Measurements from ENCODE around the gene CNKSR2. TPM values are rescaled to one million over a fixed set of nuclear protein-coding genes. Genes with fewer than 3 reads are reported as not detected.

The CNKSR2 gene
- total RNA-seq, 1 experiment from 2014 or later, result not detected

- TF ChIP-seq CTCF (IDR thresholded peaks at IDR 0.05 in 2 of 3, conservative IDR thresholded peaks at IDR 0.05 in 1 of 3; ENCODE audit: borderline replicate concordance in 1 of 3, insufficient read depth in 1 of 3, low read depth in 2 of 3, low read length in 2 of 3) (no peak), ZFX (IDR thresholded peaks at IDR 0.05) (no peak)
- TF ChIP-seq, protein P1, sequence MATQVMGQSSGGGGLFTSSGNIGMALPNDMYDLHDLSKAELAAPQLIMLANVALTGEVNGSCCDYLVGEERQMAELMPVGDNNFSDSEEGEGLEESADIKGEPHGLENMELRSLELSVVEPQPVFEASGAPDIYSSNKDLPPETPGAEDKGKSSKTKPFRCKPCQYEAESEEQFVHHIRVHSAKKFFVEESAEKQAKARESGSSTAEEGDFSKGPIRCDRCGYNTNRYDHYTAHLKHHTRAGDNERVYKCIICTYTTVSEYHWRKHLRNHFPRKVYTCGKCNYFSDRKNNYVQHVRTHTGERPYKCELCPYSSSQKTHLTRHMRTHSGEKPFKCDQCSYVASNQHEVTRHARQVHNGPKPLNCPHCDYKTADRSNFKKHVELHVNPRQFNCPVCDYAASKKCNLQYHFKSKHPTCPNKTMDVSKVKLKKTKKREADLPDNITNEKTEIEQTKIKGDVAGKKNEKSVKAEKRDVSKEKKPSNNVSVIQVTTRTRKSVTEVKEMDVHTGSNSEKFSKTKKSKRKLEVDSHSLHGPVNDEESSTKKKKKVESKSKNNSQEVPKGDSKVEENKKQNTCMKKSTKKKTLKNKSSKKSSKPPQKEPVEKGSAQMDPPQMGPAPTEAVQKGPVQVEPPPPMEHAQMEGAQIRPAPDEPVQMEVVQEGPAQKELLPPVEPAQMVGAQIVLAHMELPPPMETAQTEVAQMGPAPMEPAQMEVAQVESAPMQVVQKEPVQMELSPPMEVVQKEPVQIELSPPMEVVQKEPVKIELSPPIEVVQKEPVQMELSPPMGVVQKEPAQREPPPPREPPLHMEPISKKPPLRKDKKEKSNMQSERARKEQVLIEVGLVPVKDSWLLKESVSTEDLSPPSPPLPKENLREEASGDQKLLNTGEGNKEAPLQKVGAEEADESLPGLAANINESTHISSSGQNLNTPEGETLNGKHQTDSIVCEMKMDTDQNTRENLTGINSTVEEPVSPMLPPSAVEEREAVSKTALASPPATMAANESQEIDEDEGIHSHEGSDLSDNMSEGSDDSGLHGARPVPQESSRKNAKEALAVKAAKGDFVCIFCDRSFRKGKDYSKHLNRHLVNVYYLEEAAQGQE (IDR thresholded peaks at IDR 0.05; ENCODE audit: low read depth), result no peak
Observed at GRCh38 chrX:21487832-21488231, 113.6 kb downstream of the CNKSR2 start (continued).

DNA sequence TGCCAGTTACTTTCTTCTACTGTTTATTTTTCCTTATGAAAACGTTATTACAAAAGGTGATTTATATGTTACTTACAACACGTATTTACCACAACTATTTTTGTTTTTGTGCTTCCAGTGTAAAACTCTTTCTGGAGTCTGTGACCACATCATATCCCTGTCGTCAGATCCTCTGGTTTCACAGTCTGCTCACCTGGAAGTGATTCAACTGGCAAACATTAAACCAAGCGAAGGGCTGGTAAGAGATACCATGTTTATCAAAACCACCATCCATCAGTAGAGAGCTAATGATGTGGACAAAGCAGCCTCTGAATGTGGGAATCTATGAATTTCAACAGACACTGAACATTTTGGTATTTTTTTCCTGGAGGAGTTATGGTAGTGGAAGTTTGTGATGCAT is 116.1 kb downstream of the CNKSR2 start:
- no peak overlapping the region for H3K4me2 ChIP-seq (ENCODE audit: low read length)
- no peaks in the 10 kb centered on the region for H3K79me2 ChIP-seq (ENCODE audit: insufficient read depth, low read length)
- no peak for TF ChIP-seq ZBTB33 (IDR thresholded peaks at IDR 0.05; ENCODE audit: extremely low read depth, insufficient replicate concordance, low read length)
- TF ChIP-seq ZNF274 (IDR thresholded peaks at IDR 0.05; ENCODE audit: low read depth, low read length), result no peak
- TF ChIP-seq TCF7L2 (IDR thresholded peaks at IDR 0.05; ENCODE audit: borderline replicate concordance, extremely low read depth, insufficient read depth, insufficient read length), result no peak
- TF ChIP-seq ATF3 (IDR thresholded peaks at IDR 0.05), result no peak
- no peak for TF ChIP-seq ZFX (IDR thresholded peaks at IDR 0.05)
- no peak for TF ChIP-seq YY1 (IDR thresholded peaks at IDR 0.05; ENCODE audit: extremely low read depth, insufficient replicate concordance, low read depth, low read length)
- no peak for TF ChIP-seq SRF (IDR thresholded peaks at IDR 0.05; ENCODE audit: low read depth)
- TF ChIP-seq, protein P1 (IDR thresholded peaks at IDR 0.05; ENCODE audit: low read depth), result no peak
- TF ChIP-seq ELF1 (IDR thresholded peaks at IDR 0.05; ENCODE audit: borderline replicate concordance, low read depth), result no peak
- TF ChIP-seq EZH2phosphoT487 (IDR thresholded peaks at IDR 0.05; ENCODE audit: borderline replicate concordance), result no peak
- TF ChIP-seq EZH2 (IDR thresholded peaks at IDR 0.05), result no peak
- no peak overlapping the region for H3K27ac ChIP-seq (ENCODE audit: low read depth, low read length)
- no peaks in the 10 kb centered on the region for H3K27me3 ChIP-seq (ENCODE audit: insufficient read depth, low read length)
- no peaks in the 10 kb centered on the region for H3K9me2 ChIP-seq (ENCODE audit: insufficient read depth)
- ChIA-PET CTCF (no interaction called here), RAD21 (ENCODE audit: low non-redundant PET in 1 of 2, low total read pairs in 2 of 2, uncharacterized antibody in 2 of 2, unreplicated experiment in 2 of 2) (no interaction called here), POLR2A (no interaction called here)
- H3K9ac ChIP-seq (ENCODE audit: low read length), result no peak overlapping the region
- intact Hi-C loops (cut with micrococcal nuclease), result no loop called here
- no peaks in the 10 kb centered on the region for H3K36me3 ChIP-seq (ENCODE audit: control insufficient read depth in 1 of 2, insufficient read depth in 2 of 2, low read length in 2 of 2)
- BruUV-seq (replicated peaks), result no TSS peak
- no peaks in the 10 kb centered on the region for H3K4me1 ChIP-seq (ENCODE audit: control insufficient read depth in 1 of 2, insufficient read depth in 2 of 2, low read length in 2 of 2)
- no peak for ATAC-seq
- no peaks in the 10 kb centered on the region for H4K20me1 ChIP-seq (ENCODE audit: insufficient read depth)
- no peaks in the 10 kb centered on the region for H3K9me3 ChIP-seq (ENCODE audit: control insufficient read depth in 1 of 2, insufficient read depth in 1 of 2, low read depth in 1 of 2, low read length in 2 of 2)
- no peak overlapping the region for H2AFZ ChIP-seq (ENCODE audit: low read depth, low read length, poor library complexity, severe bottlenecking)
- no peak for DNase-seq (ENCODE audit: low read depth, low spot score)
- no peak overlapping the region for H3K4me3 ChIP-seq (replicated peaks in 1 of 2; ENCODE audit: low read depth in 1 of 2, low read length in 2 of 2)

Data from HCT116 (cell line).